GM23338 (cell line): ENCODE data around the gene CD63. TPM values are rescaled to one million over a fixed set of nuclear protein-coding genes. Genes with fewer than 3 reads are reported as not detected.

ENCODE experiments used
- CREB1 ChIP-seq: fragments of 250-450 bp; sonication (Bioruptor Pico); IDR thresholded peaks from 2 replicates; pipeline ENCODE4 v1.5.0; 2020; ENCODE audit warnings: low read depth, mild to moderate bottlenecking, moderate library complexity
- CTCF ChIP-seq, 2 experiments: fragments of 200-600 bp in 1 of 2; sonication (generic) in 1 of 2; conservative IDR thresholded peaks; 2 replicates each; pipeline versions ENCODE4 v1.5.1 to v1.6.1; 2016 to 2017; ENCODE audit warnings: antibody characterized with exemption in 2 of 2, low read depth in 2 of 2, mild to moderate bottlenecking in 2 of 2, moderate library complexity in 1 of 2
- EZH2 ChIP-seq: fragments of 200-600 bp; sonication (generic); IDR thresholded peaks from one replicate; pipeline ENCODE4 v1.8.0; 2017; ENCODE audit warnings: antibody characterized with exemption, mild to moderate bottlenecking, low read depth; ENCODE audit not compliant: unreplicated experiment
- JUNB ChIP-seq: IDR thresholded peaks from one replicate; pipeline ENCODE4 v1.6.1; 2016; ENCODE audit warnings: antibody characterized with exemption; ENCODE audit not compliant: unreplicated experiment
- ZNF114 ChIP-seq: fragments of 250-450 bp; sonication (Bioruptor Pico); IDR thresholded peaks from 2 replicates; pipeline ENCODE4 v1.5.0; 2020; ENCODE audit warnings: mild to moderate bottlenecking, moderate library complexity
- ZNF331 ChIP-seq: fragments of 250-450 bp; sonication (Bioruptor Pico); IDR thresholded peaks from 2 replicates; pipeline ENCODE4 v1.5.0; 2020; ENCODE audit warnings: low read depth, mild to moderate bottlenecking, moderate library complexity
- ZNF462 ChIP-seq: fragments of 250-450 bp; sonication (Bioruptor Pico); IDR thresholded peaks from 2 replicates; pipeline ENCODE4 v1.5.0; 2020; ENCODE audit warnings: mild to moderate bottlenecking, moderate library complexity
- polyA plus RNA-seq: library from polyadenylated mRNA; unstranded; fragments of >200 nt; fragmentation: Nextera tagmentation; extraction: Ambion mirVana; gene quantifications from 2 replicates; pipeline ENCODE4 v1.2.1, GENCODE V29; 2016
- total RNA-seq: library from RNA; depleted of rRNA; stranded (reverse); fragments of >200 nt; shearing (Covaris generic); gene quantifications from 2 replicates; pipeline ENCODE4 v1.2.3, GENCODE V29; 2014

The CD63 gene
- total and polyA plus RNA-seq, 2 experiments from 2014 or later = 294 to 685 TPM

- TF ChIP-seq ZNF462 (CRISPR knock-in tag) (no peak), JUNB (no peak), ZNF331 (CRISPR knock-in tag) (no peak), CTCF (conservative IDR thresholded peaks at IDR 0.05; ENCODE audit: low read depth in 2 of 2) (no peak), EZH2 (no peak), ZNF114 (CRISPR knock-in tag) (no peak), CREB1 (CRISPR knock-in tag) (no peak)
Measured at GRCh38 chr12:55700255-55701018, 28.4 kb downstream of the CD63 start (continued).
